ENCODE results near the gene UTP18. TPM values are rescaled to one million over a fixed set of nuclear protein-coding genes. Genes with fewer than 3 reads are reported as not detected.

The UTP18 gene
- total and polyA plus RNA-seq, 2 of the 13 experiments (the other 11 are each of a cell fraction or from before 2014, with no cell fraction given): 35.2 to 104 TPM

- no peak for TF ChIP-seq TRIM22 (IDR thresholded peaks at IDR 0.05)
- TF ChIP-seq ZFP82 (CRISPR knock-in tag; IDR thresholded peaks at IDR 0.05; ENCODE audit: borderline replicate concordance): peak; percentile 100
- peak; percentile 79 for TF ChIP-seq RBM39 (IDR thresholded peaks at IDR 0.05; ENCODE audit: low read depth, low read length, poor library complexity, severe bottlenecking)
- no peak for TF ChIP-seq ZEB1 (IDR thresholded peaks at IDR 0.05; ENCODE audit: insufficient replicate concordance, low read depth)
- no peak for TF ChIP-seq ZNF234 (CRISPR knock-in tag; conservative IDR thresholded peaks at IDR 0.05)
- peak; percentile 70; the same call in 1 of the 2 replicates for TF ChIP-seq ZHX1 (CRISPR knock-in tag; IDR thresholded peaks at IDR 0.05; ENCODE audit: low read depth)
- peak; percentile 94 for TF ChIP-seq ARNT2 (CRISPR knock-in tag; IDR thresholded peaks at IDR 0.05; ENCODE audit: low read depth)
- TF ChIP-seq EEA1 (CRISPR knock-in tag; IDR thresholded peaks at IDR 0.05; ENCODE audit: borderline replicate concordance): no peak; the same call in 1 of the 2 replicates
- TF ChIP-seq RORA (CRISPR knock-in tag; IDR thresholded peaks at IDR 0.05): no peak
- no peak for TF ChIP-seq ZNF652 (CRISPR knock-in tag; IDR thresholded peaks at IDR 0.05; ENCODE audit: borderline replicate concordance, low read depth)
- TF ChIP-seq MAFF (IDR thresholded peaks at IDR 0.05; ENCODE audit: low read depth, low read length): no peak; the same call in 1 of the 2 replicates
- peak; percentile 99 for TF ChIP-seq ZNF816 (CRISPR knock-in tag; IDR thresholded peaks at IDR 0.05; ENCODE audit: borderline replicate concordance)
- peak; percentile 82; the same call in 1 of the 3 replicates for TF ChIP-seq MXI1 (IDR thresholded peaks at IDR 0.05; ENCODE audit: borderline replicate concordance, low read depth, low read length)
- TF ChIP-seq WIZ (CRISPR knock-in tag; IDR thresholded peaks at IDR 0.05): peak; percentile 95
- TF ChIP-seq MZF1 (CRISPR knock-in tag; IDR thresholded peaks at IDR 0.05; ENCODE audit: borderline replicate concordance): 0 out of 2 replicates have a peak, but pooled peaks have one; percentile 22
- TF ChIP-seq ZNF282 (IDR thresholded peaks at IDR 0.05; ENCODE audit: partially characterized antibody): no peak
- TF ChIP-seq NPAS2 (CRISPR knock-in tag; IDR thresholded peaks at IDR 0.05; ENCODE audit: borderline replicate concordance): no peak
- TF ChIP-seq ZBTB42 (CRISPR knock-in tag; IDR thresholded peaks at IDR 0.05): peak; percentile 67; the same call in 1 of the 2 replicates
- TF ChIP-seq ZNF549 (CRISPR knock-in tag; IDR thresholded peaks at IDR 0.05): peak; percentile 76; the same call in 1 of the 2 replicates
- TF ChIP-seq PHF21A (CRISPR knock-in tag; IDR thresholded peaks at IDR 0.05): peak; percentile 68; the same call in 1 of the 2 replicates
- no peak; the same call in 1 of the 2 replicates for TF ChIP-seq SIX1 (CRISPR knock-in tag; IDR thresholded peaks at IDR 0.05; ENCODE audit: borderline replicate concordance)
- no peak for TF ChIP-seq TCF12 (IDR thresholded peaks at IDR 0.05)
- TF ChIP-seq TCF12 (CRISPR knock-in tag; IDR thresholded peaks at IDR 0.05): peak; percentile 91; the same call in 1 of the 2 replicates
- TF ChIP-seq IRF1 (CRISPR knock-in tag; IDR thresholded peaks at IDR 0.05; ENCODE audit: low read depth): peak; percentile 92
Observed at GRCh38 chr17:51260237-51261023, at the start of gene UTP18 (continued).

Measured in HepG2 (cell line).